ENCODE data around the gene STXBP4.

The STXBP4 gene

GRCh38 chr17:55038291-55038690 is 69.7 kb downstream of the STXBP4 start:
- TF ChIP-seq FOXP2 (optimal IDR thresholded peaks at IDR 0.05; ENCODE audit: borderline replicate concordance, extremely low read depth, extremely low read length, insufficient read depth) = no peak
- no peak for TF ChIP-seq TAF1 (IDR thresholded peaks at IDR 0.05; ENCODE audit: borderline replicate concordance, insufficient read depth, low read length)
- no peak for TF ChIP-seq POLR2AphosphoS5 (IDR thresholded peaks at IDR 0.05; ENCODE audit: low read depth, low read length)
- TF ChIP-seq SIN3A (IDR thresholded peaks at IDR 0.05; ENCODE audit: borderline replicate concordance, insufficient read depth, low read length) = no peak
- no peak for TF ChIP-seq REST (IDR thresholded peaks at IDR 0.05; ENCODE audit: insufficient read depth in 1 of 2, low read depth in 2 of 2, low read length in 2 of 2)

- TF ChIP-seq FOXP2 (optimal IDR thresholded peaks at IDR 0.05; ENCODE audit: borderline replicate concordance, extremely low read depth, extremely low read length, insufficient read depth) (no peak), POLR2AphosphoS5 (IDR thresholded peaks at IDR 0.05; ENCODE audit: low read depth, low read length) (no peak), TAF1 (IDR thresholded peaks at IDR 0.05; ENCODE audit: borderline replicate concordance, insufficient read depth, low read length) (no peak), REST (IDR thresholded peaks at IDR 0.05; ENCODE audit: insufficient read depth in 1 of 2, low read depth in 2 of 2, low read length in 2 of 2) (no peak), SIN3A (IDR thresholded peaks at IDR 0.05; ENCODE audit: borderline replicate concordance, insufficient read depth, low read length) (no peak)
Observed at GRCh38 chr17:55040611-55041010, 72.0 kb downstream of the STXBP4 start.

- TF ChIP-seq POLR2AphosphoS5 (IDR thresholded peaks at IDR 0.05; ENCODE audit: low read depth, low read length) = no peak
- no peak for TF ChIP-seq FOXP2 (optimal IDR thresholded peaks at IDR 0.05; ENCODE audit: borderline replicate concordance, extremely low read depth, extremely low read length, insufficient read depth)
- no peak for TF ChIP-seq SIN3A (IDR thresholded peaks at IDR 0.05; ENCODE audit: borderline replicate concordance, insufficient read depth, low read length)
- TF ChIP-seq TAF1 (IDR thresholded peaks at IDR 0.05; ENCODE audit: borderline replicate concordance, insufficient read depth, low read length) = no peak
- TF ChIP-seq REST (IDR thresholded peaks at IDR 0.05; ENCODE audit: insufficient read depth in 1 of 2, low read depth in 2 of 2, low read length in 2 of 2) = no peak
Observed at GRCh38 chr17:55053855-55054254, 85.3 kb downstream of the STXBP4 start.

GRCh38 chr17:55054429-55054828 is 85.9 kb downstream of the STXBP4 start:
- TF ChIP-seq TAF1 (IDR thresholded peaks at IDR 0.05; ENCODE audit: borderline replicate concordance, insufficient read depth, low read length) (no peak), SIN3A (IDR thresholded peaks at IDR 0.05; ENCODE audit: borderline replicate concordance, insufficient read depth, low read length) (no peak), FOXP2 (optimal IDR thresholded peaks at IDR 0.05; ENCODE audit: borderline replicate concordance, extremely low read depth, extremely low read length, insufficient read depth) (no peak), REST (IDR thresholded peaks at IDR 0.05; ENCODE audit: insufficient read depth in 1 of 2, low read depth in 2 of 2, low read length in 2 of 2) (no peak), POLR2AphosphoS5 (IDR thresholded peaks at IDR 0.05; ENCODE audit: low read depth, low read length) (no peak)

- TF ChIP-seq FOXP2 (optimal IDR thresholded peaks at IDR 0.05; ENCODE audit: borderline replicate concordance, extremely low read depth, extremely low read length, insufficient read depth) = no peak
- TF ChIP-seq TAF1 (IDR thresholded peaks at IDR 0.05; ENCODE audit: borderline replicate concordance, insufficient read depth, low read length) = no peak
- no peak for TF ChIP-seq SIN3A (IDR thresholded peaks at IDR 0.05; ENCODE audit: borderline replicate concordance, insufficient read depth, low read length)
- no peak for TF ChIP-seq POLR2AphosphoS5 (IDR thresholded peaks at IDR 0.05; ENCODE audit: low read depth, low read length)
- no peak for TF ChIP-seq REST (IDR thresholded peaks at IDR 0.05; ENCODE audit: insufficient read depth in 1 of 2, low read depth in 2 of 2, low read length in 2 of 2)
Observed at GRCh38 chr17:55056526-55056925, 88.0 kb downstream of the STXBP4 start.
